GM18873 (cell line): Measurements from ENCODE around the gene DDIT3.
"Not testable (repeated sequence)": the region's sequence is repeated elsewhere in the genome, so short reads cannot be mapped to it uniquely, and the experiment has no call there.

ENCODE experiments used
- ATAC-seq: cut with Tn5 transposase; IDR thresholded peaks from one replicate; pipeline ENCODE4 v1.9.1; 2021; ENCODE audit warnings: mild to moderate bottlenecking, moderate library complexity, moderate number of reproducible peaks; ENCODE audit not compliant: unreplicated experiment, low FRiP score

The DDIT3 gene

DNA sequence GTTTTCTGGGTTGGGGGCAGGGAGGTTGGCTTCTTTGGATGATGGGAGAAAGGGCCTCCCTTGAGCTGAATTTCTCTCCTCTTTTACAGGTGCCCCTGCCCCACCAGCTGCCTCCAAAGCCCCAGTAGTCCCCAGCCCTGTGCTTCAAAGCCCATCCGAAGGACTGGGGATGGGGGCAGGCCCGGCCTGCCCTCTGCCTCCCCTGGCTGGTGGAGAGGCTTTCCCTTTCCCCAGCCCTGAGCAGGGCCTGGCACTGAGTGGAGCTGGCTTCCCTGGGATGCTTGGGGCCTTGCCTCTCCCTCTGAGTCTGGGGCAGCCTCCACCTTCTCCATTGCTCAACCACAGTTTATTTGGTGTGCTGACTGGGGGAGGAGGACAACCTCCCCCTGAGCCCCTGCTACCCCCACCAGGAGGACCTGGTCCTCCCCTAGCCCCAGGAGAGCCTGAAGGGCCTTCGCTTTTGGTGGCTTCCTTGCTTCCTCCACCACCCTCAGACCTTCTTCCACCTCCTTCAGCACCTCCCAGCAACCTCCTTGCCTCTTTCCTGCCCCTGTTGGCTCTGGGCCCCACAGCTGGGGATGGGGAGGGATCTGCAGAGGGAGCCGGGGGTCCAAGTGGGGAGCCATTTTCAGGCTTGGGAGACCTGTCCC lies 6.3 kb upstream of the DDIT3 start:
- no peak for ATAC-seq

- ATAC-seq, result no peak
These were observed 5.5 kb upstream of the DDIT3 start for GRCh38 chr12:57525615-57526383.

DNA sequence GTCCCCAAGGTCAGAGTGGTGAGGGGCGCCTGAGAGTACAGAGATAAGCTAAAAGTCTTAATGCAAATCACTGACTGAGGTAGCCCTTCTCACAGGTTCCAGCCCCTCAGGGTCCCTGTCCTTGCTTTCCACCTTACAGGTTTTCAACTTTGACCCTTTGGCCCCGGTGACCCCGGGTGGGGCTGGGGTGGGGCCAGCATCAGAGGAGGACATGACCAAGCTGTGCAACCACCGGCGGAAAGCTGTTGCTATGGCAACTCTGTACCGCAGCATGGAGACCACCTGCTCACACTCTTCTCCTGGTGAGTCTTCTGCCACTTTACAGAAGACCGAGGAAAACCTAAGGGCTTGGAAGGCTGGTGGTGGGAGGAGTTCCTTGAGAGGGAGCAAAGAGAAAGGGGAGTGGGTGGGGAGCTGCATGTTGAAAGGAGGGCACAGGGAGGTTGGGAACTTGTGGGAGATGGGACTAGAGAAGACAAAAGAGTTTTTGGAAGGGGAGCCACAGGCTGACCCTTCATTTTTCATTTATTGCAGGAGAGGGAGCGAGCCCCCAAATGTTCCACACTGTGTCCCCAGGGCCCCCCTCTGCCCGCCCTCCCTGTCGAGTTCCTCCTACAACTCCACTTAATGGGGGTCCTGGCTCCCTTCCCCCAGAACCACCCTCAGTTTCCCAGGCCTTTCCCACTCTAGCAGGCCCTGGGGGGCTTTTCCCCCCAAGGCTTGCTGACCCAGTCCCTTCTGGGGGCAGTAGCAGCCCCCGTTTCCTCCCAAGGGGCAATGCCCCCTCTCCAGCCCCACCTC lies 4.7 kb upstream of the DDIT3 start:
- ATAC-seq, result no peak

DNA sequence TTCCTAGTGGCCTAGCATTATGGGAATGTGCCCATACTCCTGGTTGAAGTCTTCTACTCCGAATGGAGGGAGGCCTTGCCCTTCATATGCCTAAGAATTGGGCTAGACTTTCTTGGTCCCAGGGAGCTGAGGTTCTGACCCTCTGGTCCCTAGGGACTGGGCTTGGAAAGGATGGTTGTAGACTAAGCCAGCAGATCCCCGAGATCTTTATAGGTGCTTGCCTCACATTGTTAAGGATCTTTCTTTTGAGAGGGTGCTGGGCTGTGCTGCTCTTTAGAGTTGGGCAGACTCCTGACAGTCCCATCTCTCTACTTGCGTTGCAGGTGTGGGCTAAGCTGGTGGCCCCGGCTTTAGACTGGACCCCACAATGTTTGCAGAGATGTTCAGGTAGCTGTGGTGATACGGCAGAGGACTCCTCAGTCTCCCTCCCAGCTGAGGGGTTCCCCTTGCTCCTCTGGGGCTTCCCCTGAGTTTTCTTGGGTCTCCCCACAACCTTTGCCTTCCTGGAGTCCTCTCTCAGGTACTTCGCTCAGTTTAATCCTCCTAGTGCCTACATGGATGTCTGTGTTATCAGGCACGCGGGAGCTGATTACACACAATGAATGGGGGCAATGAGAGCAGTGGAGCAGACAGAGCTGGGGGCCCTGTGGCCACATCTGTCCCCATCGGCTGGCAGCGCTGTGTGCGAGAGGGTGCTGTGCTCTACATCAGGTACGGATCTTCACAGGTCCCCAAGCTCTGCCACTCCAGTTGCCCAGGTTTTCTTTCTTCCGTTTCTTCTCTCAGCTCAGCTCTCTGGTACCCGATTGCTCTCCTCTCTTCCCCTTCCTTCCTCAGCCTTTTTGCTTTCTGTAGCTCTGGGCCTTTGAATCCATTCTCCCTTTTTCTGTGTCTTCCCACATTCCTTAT lies 3.6 kb upstream of the DDIT3 start:
- no peak for ATAC-seq

GRCh38 chr12:57522887-57523705 lies 2.8 kb upstream of the DDIT3 start:
- no peak for ATAC-seq

GRCh38 chr12:57522011-57522886 lies 1.9 kb upstream of the DDIT3 start, which contains the start of gene MBD6:
TSS of gene MBD6 (plus strand) at chr12:57522824. CDS start at chr12:57524304, 1,480 bp downstream.
- peak; percentile 39 for ATAC-seq

- no peak for ATAC-seq
These were observed 1.3 kb upstream of the DDIT3 start for GRCh38 chr12:57521525-57522010.

DNA sequence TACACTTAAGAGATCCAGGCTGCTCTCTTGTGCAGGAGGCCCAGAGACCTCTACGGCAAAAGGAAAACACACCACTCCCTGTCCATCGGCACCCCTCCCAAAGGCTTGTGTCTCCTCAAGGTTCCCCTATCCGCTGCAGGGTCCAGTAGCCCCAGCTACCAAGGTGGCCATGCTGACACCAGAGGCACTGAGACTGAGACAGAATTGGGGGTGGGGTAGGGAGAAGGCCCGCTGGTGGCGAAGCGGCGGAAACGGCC lies 590 bp downstream of the DDIT3 start:
- peak; percentile 2 for ATAC-seq

GRCh38 chr12:57518920-57519795 lies 1.2 kb downstream of the DDIT3 start:
- no peak for ATAC-seq

DNA sequence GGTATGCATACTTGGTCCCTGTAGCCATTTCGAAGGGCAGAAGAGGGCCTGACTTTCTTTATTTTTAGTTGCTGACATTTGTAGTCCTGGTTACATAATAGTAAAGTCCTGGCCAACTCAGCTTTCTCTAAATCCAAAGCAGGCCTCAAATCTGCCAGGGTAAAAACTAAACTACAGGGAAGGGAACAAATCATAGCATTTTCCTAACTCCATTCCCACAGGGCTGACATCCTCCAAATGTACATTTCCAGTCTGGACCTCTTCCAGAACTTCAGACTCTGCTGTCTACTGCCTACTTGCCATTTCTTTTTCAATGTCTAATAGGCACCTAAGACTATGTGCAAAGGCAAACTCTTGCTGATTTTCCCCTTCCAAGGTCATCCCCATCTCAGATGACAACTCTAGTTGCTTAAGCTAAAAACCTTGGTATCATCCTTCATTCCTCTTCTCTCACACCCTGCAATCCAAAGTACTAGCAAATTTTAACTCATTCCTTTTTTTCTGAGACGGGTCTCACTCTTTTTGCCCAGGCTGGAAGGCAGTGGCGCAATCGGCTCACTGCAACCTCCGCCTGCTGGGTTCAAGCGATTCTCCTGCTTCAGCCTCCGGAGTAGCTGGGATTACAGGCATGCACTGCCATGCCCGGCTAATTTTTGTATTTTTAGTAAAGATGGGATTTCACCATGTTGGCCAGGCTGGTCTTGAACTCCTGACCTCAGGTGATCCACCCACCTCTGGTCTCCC lies 2.0 kb downstream of the DDIT3 start:
- no peak for ATAC-seq

DNA sequence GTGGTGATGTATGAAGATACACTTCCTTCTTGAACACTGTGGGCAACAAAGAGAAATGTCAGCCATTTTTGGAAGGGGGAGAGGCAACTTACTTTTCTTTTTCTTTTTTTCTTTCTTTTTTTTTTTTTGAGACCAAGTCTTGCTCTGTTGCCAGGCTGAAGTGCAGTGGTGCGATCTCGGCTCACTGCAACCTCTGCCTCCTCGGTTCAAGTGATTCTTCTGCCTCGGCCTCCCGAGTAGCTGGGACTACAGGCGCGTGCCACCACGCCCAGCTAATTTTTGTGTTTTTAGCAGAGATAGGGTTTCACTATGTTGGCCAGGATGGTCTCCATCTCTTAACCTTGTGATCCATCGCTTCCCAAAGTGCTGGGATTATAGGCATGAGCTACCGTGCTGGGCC lies 2.6 kb downstream of the DDIT3 start:
- not testable (repeated sequence) for ATAC-seq

DNA sequence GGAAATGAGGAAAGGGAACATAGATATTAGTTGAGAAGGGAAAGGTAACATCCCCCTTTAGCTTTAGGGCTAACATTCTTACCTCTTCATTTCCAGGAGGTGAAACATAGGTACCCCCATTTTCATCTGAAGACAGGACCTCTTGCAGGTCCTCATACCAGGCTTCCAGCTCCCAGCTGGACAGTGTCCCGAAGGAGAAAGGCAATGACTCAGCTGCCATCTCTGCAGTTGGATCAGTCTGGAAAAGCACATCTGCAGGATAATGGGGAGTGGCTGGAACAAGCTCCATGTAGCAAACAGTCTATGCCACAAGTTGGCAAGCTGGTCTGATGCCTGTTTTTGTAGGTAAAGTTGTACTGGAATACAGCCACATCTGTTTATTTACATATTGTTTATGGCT lies 3.1 kb downstream of the DDIT3 start:
- ATAC-seq, result no peak

DNA sequence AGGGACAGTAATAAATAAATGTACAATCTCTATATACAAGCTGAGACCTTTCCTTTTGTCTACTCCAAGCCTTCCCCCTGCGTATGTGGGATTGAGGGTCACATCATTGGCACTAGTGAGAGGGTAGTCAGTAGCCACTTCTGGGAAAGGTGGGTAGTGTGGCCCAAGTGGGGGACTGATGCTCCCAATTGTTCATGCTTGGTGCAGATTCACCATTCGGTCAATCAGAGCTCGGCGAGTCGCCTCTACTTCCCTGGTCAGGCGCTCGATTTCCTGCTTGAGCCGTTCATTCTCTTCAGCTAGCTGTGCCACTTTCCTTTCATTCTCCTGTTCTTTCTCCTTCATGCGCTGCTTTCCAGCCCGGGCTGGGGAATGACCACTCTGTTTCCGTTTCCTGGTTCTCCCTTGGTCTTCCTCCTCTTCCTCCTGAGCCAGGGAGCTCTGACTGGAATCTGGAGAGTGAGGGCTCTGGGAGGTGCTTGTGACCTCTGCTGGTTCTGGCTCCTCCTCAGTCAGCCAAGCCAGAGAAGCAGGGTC lies 3.6 kb downstream of the DDIT3 start:
- no peak for ATAC-seq

GRCh38 chr12:57515934-57516541 lies 4.3 kb downstream of the DDIT3 start:
- no peak for ATAC-seq

GRCh38 chr12:57515408-57515933 lies 4.8 kb downstream of the DDIT3 start:
- no peak for ATAC-seq
